Umbilical cord (tissue), 2 donors: ENCODE results near the gene FBXO24. TPM values are rescaled to one million over a fixed set of nuclear protein-coding genes. Genes with fewer than 3 reads are reported as not detected.

Experiments used
- DNase-seq: peaks from one replicate; pipeline ENCODE4 v3.0.0-alpha.2; 2015; ENCODE audit warnings: low spot score
- total RNA-seq: library from RNA; depleted of rRNA; stranded (reverse); fragments of >200 nt; gene quantifications from one replicate; pipeline ENCODE4 v1.2.3, GENCODE V29; 2014; ENCODE audit warnings: low replicate concordance; ENCODE audit not compliant: insufficient read depth

The FBXO24 gene
- total RNA-seq, 1 donor from 2014 or later, result not detected

- peak; percentile 67 for DNase-seq
These were observed 4.1 kb downstream of the FBXO24 start for GRCh38 chr7:100590077-100590737.

GRCh38 chr7:100591596-100591995 lies 5.5 kb downstream of the FBXO24 start:
- no peak for DNase-seq

- no peak for DNase-seq
These were observed 9.1 kb downstream of the FBXO24 start for GRCh38 chr7:100595188-100595587.

- DNase-seq, result no peak
These were observed 12.3 kb downstream of the FBXO24 start for GRCh38 chr7:100598425-100598824.

- no peak for DNase-seq
These were observed 14.0 kb downstream of the FBXO24 start for GRCh38 chr7:100599911-100600729.

- no peak for DNase-seq
These were observed 14.6 kb downstream of the FBXO24 start for GRCh38 chr7:100600730-100601038.

GRCh38 chr7:100602889-100603725 lies 17.0 kb downstream of the FBXO24 start:
- peak; percentile 92 for DNase-seq

- DNase-seq, result no peak
These were observed 17.5 kb downstream of the FBXO24 start for GRCh38 chr7:100603726-100604027.

- peak; percentile 62 for DNase-seq
These were observed 18.2 kb downstream of the FBXO24 start for GRCh38 chr7:100604028-100604975.

GRCh38 chr7:100604976-100605911 lies 19.1 kb downstream of the FBXO24 start:
- no peak for DNase-seq

GRCh38 chr7:100606313-100606712 lies 20.2 kb downstream of the FBXO24 start:
- no peak for DNase-seq

- no peak for DNase-seq
These were observed 21.0 kb downstream of the FBXO24 start for GRCh38 chr7:100607111-100607510.

- DNase-seq, result no peak
These were observed 23.8 kb downstream of the FBXO24 start for GRCh38 chr7:100609958-100610357.

- peak; percentile 100 for DNase-seq
These were observed 26.0 kb downstream of the FBXO24 start, which contains the start of gene MOSPD3 for GRCh38 chr7:100611983-100612729. TSS of gene MOSPD3 (plus strand) at chr7:100612540. CDS start at chr7:100612792, 252 bp downstream.

GRCh38 chr7:100612730-100613390 lies 26.7 kb downstream of the FBXO24 start:
- DNase-seq, result no peak

- DNase-seq, result no peak
These were observed 27.5 kb downstream of the FBXO24 start for GRCh38 chr7:100613412-100614175.

- no peak for DNase-seq
These were observed 28.3 kb downstream of the FBXO24 start for GRCh38 chr7:100614308-100614861.

- DNase-seq, result no peak
These were observed 34.1 kb downstream of the FBXO24 start for GRCh38 chr7:100620239-100620638.
